HG03457 (cell line): ENCODE measurements around the gene CCDC85C.
"Not testable (repeated sequence)": the region's sequence is repeated elsewhere in the genome, so short reads cannot be mapped to it uniquely, and the experiment has no call there.

Source experiments
- ATAC-seq: cut with Tn5 transposase; IDR thresholded peaks from one replicate; pipeline ENCODE4 v1.9.1; 2021; ENCODE audit warnings: moderate number of reproducible peaks; ENCODE audit not compliant: unreplicated experiment

CCDC85C gene

DNA sequence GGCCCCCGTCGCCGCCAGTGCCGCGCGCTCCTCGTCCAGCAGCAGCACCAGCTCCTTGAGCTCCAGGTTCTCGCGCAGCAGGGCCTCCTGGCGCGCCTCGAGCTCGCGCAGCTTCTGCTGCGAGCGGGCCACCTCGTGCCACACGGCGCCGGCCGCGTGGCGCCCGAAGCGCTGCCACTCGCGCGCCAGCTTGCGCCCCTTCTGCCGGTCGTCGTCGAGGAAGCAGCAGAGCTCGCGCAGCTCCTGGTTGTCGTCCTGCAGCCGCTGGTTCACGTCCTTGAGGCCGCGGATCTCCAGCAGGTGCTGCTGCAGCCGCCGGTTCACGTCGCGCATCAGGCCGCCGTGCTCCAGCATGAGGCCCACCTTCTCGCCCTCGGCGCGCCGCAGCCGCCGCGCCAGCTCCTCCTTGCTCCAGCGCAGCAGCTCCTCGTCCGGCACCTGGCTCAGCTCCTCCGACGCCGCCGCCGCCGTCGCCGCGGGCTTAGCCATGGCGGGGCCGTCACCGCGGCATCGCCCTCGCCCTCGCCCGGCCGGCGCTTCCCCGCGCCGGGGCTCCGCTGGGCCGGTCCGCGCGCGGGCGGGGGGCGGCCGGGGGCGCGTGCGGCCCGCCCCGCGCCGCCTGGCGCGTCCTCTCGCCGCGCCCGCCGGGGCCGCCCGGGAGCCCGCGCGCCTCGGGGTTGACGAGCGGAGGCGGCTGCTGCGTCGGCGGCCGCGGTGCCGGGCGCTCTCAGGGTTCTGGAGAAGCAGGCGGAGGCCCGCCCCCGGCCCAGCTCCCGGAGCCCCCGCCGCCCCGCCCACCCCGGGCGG lies at the start of gene CCDC85C:
CCDC85C (minus strand) TSS at position 737 of the 807 bp plus-strand sequence; CDS start at position 489, 248 bp downstream.
- no peak for ATAC-seq

DNA sequence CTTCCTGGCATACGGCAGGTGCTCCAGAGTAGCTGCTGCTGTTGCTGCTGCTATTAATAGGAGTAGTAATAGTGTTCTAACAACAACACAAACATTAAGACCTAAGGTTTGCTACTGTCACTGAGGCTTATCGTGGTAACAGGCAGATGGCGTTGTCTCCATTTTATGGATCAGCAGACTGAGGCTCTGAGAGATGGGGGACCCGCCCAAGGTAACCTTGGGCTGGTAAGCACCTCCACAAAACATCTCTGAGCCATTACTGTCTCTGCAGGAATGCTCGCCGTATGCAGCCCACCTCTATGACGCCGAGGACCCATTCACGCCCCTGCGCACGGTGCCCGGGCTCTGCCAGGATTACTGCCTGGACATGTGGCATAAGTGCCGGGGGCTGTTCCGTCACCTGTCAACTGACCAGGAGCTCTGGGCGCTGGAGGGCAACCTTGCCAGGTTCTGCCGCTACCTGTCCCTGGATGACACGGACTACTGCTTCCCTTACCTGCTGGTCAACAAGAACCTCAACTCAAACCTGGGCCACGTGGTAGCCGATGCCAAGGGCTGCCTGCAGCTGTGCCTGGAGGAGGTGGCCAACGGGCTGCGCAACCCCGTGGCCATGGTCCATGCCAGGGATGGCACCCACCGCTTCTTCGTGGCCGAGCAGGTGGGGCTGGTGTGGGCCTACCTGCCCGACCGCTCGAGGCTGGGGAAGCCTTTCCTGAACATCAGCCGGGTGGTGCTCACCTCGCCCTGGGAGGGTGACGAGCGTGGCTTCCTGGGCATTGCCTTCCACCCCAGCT lies 48.1 kb upstream of the CCDC85C start:
- ATAC-seq: no peak

DNA sequence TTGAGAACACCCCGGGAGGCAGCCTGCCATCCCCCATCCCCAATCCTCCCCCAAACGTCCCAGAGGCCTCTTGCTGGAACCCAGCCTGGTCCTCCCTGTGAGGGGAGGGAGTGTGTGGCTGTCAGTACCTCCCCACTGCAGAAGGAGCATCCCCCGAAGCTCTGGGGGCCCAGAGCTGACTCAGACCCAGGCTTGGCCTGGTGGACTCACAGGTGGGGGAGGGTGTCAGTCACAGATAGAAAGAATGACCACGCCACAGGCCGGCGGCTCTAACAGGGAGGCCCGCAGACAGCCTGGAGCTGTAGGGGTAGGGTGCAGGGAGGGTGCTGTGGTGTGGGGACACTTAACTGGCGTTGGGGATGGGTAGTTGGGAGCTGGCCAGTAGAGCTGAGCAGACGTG lies 46.2 kb upstream of the CCDC85C start:
- ATAC-seq: no peak

- ATAC-seq: no peak
These were observed 45.6 kb upstream of the CCDC85C start for GRCh38 chr14:99649643-99650042.

DNA sequence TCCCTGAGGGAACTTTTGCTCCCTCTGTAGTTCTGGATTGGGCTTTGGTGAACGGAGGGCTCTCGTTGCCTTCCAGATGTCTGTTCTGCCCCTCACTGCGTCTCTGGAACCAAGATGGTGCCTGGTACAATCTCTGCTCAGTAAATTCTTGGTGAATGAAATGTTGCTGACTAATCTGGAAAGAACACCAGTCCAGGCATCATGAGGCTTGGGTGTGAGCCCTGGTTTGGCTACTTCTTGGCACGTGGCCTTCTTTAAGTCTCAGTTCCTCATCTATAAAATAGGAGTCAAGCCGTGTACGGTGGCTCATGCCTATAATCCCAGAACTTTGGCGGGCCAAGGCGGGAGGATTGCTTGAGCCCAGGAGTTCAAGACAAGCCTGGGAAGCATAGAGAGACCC lies 45.2 kb upstream of the CCDC85C start:
- ATAC-seq: no peak

GRCh38 chr14:99648027-99648784 lies 44.2 kb upstream of the CCDC85C start:
- ATAC-seq: no peak

GRCh38 chr14:99647411-99647810 lies 43.4 kb upstream of the CCDC85C start:
- ATAC-seq: no peak

DNA sequence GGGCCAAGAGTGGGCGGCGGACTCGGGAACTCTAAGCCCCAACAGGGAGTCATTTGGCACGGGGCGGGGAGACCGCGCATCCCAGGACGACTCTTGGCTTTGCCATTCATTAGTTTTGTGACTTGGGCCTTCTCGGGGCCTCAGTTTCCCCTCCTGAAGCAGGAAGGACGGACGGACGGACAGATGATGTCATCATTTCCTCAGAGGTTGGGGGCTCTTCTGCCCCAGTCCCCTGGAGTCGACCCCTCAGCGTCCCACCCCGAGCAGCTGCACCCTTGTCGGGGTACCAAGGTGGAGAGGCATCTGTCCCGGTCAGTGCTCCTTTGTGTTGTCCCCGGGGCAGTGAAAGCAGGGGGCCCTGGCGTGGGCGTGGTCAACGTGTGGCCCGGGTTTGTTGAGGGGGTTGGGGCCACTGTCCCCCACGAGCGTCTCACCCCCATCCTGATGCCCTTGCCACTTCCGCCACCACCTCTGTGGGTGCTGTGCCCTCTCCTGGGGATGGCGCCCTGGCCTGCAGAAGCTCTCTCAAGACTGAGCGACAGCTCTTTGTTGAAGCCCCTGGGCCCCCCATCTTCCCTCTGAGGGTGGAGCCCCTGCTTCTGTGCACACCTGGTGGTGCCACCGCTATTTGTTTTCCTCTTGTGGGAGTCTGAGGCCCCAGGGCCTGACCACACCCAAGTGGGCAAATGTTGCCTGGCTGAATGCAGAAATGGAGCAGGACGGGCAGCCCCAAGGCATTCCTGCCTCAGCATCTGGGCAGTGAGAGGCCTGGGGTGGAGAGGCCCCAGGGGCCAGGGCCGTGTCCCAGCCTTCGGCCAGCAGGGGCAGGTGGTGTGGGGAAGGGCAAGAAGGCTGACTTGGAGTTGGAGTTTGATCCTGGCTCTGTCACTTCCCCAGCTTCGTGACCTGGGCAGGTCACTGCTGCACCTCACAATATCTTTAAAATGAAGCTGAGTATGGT lies 41.8 kb upstream of the CCDC85C start:
- no peak for ATAC-seq

- no peak for ATAC-seq
These were observed 40.9 kb upstream of the CCDC85C start, which contains the start of gene HHIPL1 for GRCh38 chr14:99644723-99645544. Gene HHIPL1 (plus strand): TSS chr14:99645129. CDS start chr14:99645208, 79 bp downstream.

DNA sequence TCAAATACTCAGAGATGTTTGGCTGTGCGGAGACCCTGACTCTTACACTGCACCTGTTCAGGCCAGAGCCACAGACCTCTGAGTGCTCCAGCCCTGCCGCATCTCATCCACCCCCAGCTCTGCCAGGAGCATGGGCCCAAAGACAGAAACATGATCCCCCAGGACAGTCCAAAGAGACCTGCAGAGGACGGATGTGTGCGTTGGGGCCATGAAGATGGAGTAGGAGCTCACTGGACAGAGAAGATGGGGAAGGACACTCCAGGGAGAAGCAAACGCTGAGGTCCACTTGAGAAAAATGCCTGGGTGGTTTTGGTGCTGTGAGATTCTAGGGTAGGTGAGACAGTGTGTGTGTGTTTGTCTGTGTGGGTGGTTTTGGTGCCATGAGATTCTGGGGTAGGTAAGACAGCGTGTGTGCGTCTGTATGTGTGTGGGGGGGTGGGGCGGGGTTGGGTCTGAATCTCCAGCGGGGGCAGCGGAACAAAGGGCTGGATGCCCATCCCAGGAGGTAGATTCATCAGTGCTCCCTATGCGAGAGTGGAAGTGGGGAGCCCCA lies 40.1 kb upstream of the CCDC85C start:
- ATAC-seq: no peak

GRCh38 chr14:99643343-99643742 lies 39.3 kb upstream of the CCDC85C start:
- no peak for ATAC-seq

- ATAC-seq: not testable (repeated sequence)
These were observed 38.8 kb upstream of the CCDC85C start for GRCh38 chr14:99642771-99643170.

GRCh38 chr14:99637624-99638023 lies 33.6 kb upstream of the CCDC85C start:
- no peak for ATAC-seq

DNA sequence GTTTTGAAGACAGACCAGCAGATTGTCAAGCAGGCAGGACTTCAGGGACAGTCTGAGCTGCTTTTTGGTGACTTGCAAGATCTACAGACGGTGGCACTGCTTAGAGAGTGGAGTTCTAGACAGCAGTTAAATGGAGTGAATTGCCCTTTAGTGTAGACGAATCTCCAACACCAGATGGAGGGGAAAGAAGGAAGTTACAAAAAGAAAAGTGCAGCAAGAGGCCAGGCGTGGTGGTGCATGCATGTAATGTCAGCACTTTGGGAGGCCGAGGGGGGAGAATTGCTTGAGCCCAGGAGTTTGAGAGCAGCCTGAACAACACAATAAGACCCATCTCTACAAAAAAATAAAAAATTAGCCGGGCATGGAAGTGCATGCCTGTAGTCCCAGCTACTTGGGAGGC lies 32.5 kb upstream of the CCDC85C start:
- ATAC-seq: no peak

GRCh38 chr14:99635116-99635515 lies 31.1 kb upstream of the CCDC85C start:
- no peak for ATAC-seq

DNA sequence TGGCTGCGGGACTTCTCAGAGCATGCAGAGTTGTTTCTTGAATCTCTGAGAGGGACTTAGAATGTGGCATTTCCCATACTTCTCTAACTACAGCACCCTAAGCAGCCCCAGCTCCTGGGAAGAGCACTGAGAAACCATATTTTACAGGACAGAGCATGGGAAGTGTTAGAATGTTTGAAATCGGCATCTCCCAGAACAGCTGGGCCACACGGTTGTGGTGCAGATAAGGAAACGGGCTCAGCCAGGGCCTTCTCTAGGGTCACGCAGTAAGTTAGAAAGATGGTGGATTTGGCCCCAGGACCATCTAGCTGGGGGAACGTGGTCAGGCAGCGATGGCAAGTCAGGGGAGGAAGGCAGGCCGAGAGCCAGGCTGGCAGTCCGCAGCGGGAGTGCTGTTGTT lies 30.4 kb upstream of the CCDC85C start:
- no peak for ATAC-seq

GRCh38 chr14:99633918-99634317 lies 29.9 kb upstream of the CCDC85C start:
- ATAC-seq: no peak

GRCh38 chr14:99633141-99633540 lies 29.1 kb upstream of the CCDC85C start:
- no peak for ATAC-seq
